ENCODE results near the gene PEX7.
"Not testable (repeated sequence)": the region's sequence is repeated elsewhere in the genome, so short reads cannot be mapped to it uniquely, and the experiment has no call there.

Gene PEX7

GRCh38 chr6:136846477-136846876 is 24.1 kb downstream of the PEX7 start:
- not testable (repeated sequence) for DNase-seq

DNA sequence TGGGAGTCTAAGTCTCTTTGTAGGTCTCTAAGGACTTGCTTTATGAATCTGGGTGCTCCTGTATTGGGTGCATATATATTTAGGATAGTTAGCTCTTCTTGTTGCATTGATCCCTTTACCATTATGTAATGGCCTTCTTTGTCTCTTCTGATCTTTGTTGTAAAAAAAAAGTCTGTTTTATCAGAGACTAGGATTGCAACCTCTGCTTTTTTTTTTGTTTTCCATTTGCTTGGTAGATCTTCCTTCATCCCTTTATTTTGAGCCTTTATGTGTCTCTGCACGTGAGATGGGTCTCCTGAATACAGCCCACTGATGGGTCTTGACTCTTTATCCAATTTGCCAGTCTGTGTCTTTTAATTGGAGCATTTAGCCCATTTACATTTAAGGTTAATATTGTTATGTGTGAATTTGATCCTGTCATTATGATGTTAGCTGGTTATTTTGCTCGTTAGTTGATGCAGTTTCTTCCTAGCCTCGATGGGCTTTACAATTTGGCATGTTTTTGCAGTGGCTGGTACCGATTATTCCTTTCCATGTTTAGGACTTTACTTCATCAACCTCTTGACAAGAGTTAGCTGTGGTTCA is 27.7 kb downstream of the PEX7 start:
- not testable (repeated sequence) for DNase-seq

DNA sequence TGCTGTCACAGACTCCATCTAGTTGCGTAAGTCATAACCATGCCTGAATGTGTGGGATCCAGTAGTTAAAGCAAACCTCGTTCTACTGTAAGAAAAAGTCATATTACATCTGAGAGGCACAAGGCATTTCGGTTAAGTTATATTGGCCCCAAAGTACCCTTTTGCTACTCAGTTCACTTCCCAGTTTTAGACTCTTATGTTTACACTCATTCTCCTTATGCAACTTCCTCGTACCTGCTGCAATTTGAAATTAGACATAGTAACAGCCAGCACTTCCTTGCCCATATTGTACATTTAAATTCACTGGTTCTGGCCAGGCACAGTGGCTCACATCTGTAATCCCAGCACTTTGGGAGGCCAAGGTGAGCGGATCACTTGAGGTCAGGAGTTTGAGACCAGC is 37.0 kb downstream of the PEX7 start:
- peak; percentile 12 to 45 (median 39) for DNase-seq

- DNase-seq = no peak
These were observed 37.7 kb downstream of the PEX7 start for GRCh38 chr6:136860043-136860442.

- DNase-seq = no peak
These were observed 40.3 kb downstream of the PEX7 start for GRCh38 chr6:136862662-136863061.

GRCh38 chr6:136863752-136864151 is 41.4 kb downstream of the PEX7 start:
- no peak for DNase-seq

- no peak for DNase-seq
These were observed 42.3 kb downstream of the PEX7 start for GRCh38 chr6:136864676-136865075.

DNA sequence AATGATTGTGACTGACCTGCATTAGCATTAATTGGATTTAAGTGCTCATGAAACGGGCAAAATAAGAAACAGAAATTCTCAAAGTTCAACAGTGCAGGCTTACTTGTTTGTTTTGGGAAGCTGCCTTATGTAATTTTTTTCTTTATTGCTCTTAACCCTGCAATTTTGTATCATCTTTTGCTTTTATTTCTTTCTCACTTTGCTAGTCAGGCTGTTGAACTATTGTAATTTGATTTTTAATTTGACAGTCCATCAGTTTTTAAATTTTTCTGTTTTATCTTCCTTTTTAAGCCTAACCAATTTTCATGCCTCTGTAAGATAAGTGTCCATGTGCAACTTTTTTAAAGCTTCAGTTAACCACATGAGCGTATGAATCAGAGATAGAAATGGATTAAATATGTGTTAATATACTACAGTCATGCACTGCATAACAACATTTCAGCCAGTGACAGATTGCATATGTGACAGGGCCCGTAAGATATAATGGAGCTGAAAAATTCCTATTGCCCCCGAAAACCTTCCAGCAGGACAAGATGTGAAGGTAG is 44.6 kb downstream of the PEX7 start:
- DNase-seq = no peak

DNA sequence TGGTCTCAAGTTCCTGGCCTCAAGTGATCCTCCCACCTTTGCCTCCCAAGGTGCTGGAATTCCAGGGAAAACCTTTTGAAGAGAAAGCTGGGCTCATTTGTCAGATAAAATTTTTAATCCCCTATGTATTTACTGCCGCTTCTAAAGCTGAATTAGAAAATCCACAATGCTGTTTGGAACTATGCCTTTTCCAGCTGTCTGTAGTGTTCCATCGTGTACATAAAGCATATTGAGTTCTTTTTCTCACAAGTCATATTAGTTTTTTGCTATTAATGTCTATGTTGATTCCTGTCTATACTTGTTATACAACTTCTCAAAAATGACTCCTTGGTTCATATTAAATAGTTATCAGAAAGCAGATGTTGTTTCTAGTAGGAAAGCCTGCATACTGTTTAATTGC is 47.1 kb downstream of the PEX7 start:
- DNase-seq = no peak

GRCh38 chr6:136873748-136874147 is 51.4 kb downstream of the PEX7 start:
- DNase-seq = no peak

DNA sequence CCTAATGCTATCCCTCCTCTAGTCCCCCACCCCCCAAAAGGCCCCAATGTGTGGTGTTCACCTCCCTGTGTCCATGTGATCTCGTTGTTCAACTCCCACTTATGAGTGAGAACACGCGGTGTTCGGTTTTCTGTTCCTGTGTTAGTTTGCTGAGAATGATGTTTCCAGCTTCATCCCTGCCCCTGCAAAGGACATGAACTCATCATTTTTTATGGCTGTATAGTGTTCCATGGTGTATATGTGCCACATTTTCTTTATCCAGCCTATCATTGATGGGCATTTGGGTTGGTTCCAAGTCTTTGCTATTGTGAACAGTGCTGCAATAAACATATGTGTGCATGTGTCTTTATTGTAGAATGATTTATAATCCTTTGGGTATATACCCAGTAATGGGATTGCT is 54.1 kb downstream of the PEX7 start:
- DNase-seq = not testable (repeated sequence)

DNA sequence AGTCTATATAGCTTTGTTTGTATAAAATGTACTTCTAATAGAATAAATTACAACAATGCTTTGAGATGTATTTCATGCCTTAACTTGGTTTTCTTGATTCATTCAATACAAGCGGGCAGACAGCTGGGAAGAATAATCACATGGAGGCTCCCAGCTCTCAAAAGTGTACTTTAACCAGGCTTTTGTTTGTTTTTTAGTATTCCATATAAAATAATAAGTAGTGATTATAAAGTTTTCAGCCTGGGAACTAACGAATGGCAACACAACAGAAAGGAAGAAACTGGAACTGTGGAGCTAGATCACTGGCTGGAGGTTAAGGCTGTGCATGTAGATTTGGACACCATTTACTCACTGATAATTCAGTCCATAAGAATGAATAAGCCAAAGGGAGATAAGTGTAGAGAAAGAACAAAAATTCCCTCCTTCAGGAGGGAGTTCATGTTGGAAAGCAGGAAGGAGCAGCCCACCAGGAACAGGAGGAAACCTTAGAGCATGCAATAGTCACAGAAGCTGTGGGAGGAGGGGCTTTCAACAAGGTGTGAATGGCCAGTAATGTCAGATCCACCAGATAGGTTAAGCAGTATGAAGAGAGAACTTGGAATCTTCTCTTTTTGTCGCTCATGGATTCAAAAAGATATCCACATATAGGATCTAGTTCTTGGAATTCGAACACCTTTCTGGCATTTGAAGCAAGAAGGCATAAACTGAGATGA is 58.5 kb downstream of the PEX7 start:
- no peak for DNase-seq

DNA sequence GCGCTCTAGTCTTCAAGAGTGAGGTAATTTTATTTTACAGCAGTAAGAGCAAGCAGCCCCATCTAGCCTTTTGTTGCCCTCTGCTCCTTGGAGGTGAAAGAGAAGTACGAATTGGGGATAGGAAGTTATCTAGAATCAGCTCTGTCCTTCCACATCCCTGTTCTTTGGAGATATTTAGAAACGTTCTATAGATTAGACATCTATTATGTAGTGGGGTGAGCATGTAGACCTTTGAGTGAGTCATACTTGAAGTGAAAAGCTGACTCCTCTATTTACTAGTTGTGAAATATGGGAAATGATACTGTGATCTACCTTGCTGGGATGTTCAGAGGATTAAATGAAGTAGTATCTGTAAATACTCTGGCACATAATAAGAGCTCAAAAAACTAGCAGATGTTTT is 63.7 kb downstream of the PEX7 start:
- no peak for DNase-seq

GRCh38 chr6:136887953-136888352 is 65.6 kb downstream of the PEX7 start:
- no peak for DNase-seq

- DNase-seq = peak in 2 of 3 donors; percentile 3 to 9
These were observed 67.1 kb downstream of the PEX7 start for GRCh38 chr6:136889271-136890193.

DNA sequence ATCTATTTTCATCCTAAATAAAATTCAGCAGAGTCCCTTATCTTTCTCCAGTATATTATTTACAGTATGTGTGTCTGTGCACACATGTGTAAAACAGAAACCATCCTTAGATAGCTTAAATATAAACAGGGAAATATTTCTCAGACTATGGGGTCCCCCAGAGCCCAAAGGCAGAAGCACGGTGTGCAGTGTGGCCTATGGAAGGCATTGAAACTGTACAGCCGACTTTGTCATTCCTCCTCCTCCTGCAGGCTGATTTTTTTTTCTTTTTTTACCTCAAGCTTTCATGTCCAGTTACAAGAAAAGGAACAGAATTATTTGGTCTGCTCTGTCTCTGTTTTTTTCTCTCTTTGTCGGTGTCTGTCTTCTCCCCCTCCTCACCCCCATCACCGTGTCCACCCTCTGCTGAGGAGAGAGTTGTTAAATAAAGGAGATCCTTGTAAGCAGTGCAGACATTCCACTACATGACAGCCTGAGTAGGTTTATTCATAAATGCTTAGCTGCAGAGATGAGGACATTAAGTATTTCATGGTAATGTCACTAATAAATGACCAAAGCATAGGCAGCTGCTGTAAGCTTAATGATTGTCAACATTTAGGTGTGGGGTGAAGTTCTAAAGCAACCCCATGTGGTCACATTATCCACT is 67.9 kb downstream of the PEX7 start:
- no peak for DNase-seq

GRCh38 chr6:136890986-136891385 is 68.6 kb downstream of the PEX7 start:
- DNase-seq = no peak

GRCh38 chr6:136893187-136893586 is 70.8 kb downstream of the PEX7 start:
- DNase-seq = no peak

GRCh38 chr6:136895901-136896300 is 73.5 kb downstream of the PEX7 start:
- DNase-seq = no peak

GRCh38 chr6:136897071-136897470 is 74.7 kb downstream of the PEX7 start:
- no peak for DNase-seq

GRCh38 chr6:136901212-136901784 is 78.9 kb downstream of the PEX7 start:
- no peak for DNase-seq

- DNase-seq = not testable (repeated sequence)
These were observed 82.1 kb downstream of the PEX7 start for GRCh38 chr6:136904477-136904876.

- DNase-seq = no peak
These were observed 92.6 kb downstream of the PEX7 start for GRCh38 chr6:136914947-136915346.
